SH-SY5Y (cell line): ENCODE data around the gene CNN3.

Source experiments
- GATA2 ChIP-seq: IDR thresholded peaks from 2 replicates; pipeline ENCODE4 v1.6.1; 2011; ENCODE audit warnings: mild to moderate bottlenecking, low read depth, low read length
- GATA3 ChIP-seq: IDR thresholded peaks from 2 replicates; pipeline ENCODE4 v1.6.1; 2011; ENCODE audit warnings: low read depth, mild to moderate bottlenecking, low read length, moderate library complexity

GRCh38 chr1:94898491-94899385, 28.2 kb downstream of the CNN3 start:
- no peak for TF ChIP-seq GATA2
- no peak for TF ChIP-seq GATA3
